IPS DF 4.7 (cell line): ENCODE data around the gene PTPRQ.
"Not testable (repeated sequence)": the region's sequence is repeated elsewhere in the genome, so short reads cannot be mapped to it uniquely, and the experiment has no call there.

Experiments used
- DNase-seq: peaks from one replicate; pipeline ENCODE4 v3.0.0-alpha.2; 2013; ENCODE audit warnings: low spot score; ENCODE audit errors: extremely low read depth

PTPRQ gene

DNA sequence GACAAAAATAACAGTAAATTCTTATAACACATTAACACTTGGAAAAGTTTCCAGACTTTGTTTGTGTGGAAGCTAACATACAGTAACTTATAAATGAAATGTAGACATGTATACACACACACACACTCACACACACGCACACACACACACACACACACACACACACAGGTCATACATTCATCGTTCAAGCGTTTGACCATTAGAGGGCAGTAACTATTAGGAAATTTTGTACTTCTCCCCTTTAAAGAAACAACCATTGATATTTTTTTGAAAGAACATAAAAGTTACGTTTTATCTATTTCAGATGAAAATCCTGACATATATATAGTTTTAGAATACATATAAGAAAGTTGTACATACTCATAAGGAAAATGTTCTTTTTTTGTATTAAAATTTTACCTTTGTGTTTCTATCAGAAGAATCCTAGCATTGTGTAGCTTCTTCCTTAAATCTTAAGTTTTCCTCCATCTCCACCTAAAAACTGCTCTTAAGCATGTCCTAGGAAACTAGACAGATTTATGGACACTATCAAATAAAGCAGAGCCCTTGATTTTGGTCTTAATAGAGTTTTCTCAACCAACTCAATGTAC, 29.0 kb downstream of the PTPRQ start:
- no peak for DNase-seq

DNA sequence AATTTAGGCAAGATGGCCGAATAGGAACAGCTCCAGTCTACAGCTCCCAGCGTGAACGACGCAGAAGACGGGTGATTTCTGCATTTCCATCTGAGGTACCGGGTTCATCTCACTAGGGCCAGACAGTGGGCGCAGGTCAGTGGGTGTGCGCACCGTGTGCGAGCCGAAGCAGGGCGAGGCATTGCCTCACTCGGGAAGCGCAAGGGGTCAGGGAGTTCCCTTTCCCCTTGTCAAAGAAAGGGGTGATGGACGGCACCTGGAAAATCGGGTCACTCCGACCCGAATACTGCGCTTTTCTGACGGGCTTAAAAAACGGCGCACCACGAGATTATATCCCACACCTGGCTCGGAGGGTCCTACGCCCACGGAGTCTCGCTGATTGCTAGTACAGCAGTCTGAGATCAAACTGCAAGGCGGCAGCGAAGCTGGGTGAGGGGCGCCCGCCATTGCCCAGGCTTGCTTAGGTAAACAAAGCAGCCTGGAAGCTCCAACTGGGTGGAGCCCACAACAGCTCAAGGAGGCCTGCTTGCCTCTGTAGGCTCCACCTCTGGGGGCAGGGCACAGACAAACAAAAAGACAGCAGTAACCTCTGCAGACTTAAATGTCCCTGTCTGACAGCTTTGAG, 33.6 kb downstream of the PTPRQ start:
- not testable (repeated sequence) for DNase-seq

- DNase-seq = no peak
These were observed 40.7 kb downstream of the PTPRQ start for GRCh38 chr12:80484746-80485145.

- DNase-seq = no peak
These were observed 41.4 kb downstream of the PTPRQ start for GRCh38 chr12:80485222-80485987.

DNA sequence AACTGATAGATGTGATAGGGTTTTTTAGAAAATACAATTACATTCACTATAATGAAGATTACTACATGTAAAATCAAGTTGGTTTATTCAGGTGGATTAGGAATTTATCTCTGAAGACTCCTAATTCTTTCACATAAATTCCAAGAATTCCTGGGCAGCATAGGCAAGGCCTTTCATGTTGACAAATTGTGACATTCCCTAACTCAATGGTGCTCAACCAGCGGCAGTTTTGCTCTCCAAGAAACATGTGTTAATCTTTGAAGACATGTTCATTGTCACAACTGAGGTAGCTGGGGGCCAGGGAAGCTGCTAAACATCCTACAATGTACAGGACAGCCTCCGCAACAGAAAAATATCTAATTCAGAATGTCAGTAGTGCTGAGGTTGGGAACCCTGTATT, 46.3 kb downstream of the PTPRQ start:
- no peak for DNase-seq

DNA sequence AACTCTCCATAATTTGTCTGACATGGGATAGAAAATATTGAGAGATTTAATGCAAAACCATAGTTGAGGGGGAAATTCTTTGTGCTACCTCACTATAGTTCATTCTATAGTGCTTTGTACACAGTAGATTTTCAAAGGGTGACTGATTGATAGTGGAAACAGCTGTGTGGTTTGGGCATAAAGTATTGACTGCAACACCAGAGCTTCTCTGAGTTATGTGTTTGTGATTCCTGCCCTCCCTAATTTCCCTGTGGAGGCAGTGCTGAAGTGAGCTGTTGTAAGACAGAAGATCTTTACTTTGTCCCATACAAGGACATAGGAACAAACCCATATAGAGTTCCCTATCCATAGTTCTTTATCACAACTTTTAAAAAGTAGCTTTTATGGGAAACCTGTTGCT, 47.1 kb downstream of the PTPRQ start:
- no peak for DNase-seq

GRCh38 chr12:80493466-80493865, 49.4 kb downstream of the PTPRQ start:
- no peak for DNase-seq

DNA sequence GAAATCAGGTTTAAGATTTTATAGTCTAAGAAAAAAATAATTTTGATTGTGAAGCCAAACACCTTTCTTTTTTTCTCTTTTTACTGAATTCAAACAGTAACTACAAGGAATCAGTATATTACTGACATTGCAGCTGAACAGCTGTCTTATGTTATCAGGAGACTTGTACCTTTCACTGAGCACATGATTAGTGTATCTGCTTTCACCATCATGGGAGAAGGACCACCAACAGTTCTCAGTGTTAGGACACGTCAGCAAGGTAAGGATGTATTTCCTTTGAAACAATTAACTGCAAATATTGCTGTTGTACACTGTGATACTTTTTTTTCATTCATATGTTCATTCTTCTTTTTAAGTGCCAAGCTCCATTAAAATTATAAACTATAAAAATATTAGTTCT, 50.8 kb downstream of the PTPRQ start:
- no peak for DNase-seq

- no peak for DNase-seq
These were observed 54.2 kb downstream of the PTPRQ start for GRCh38 chr12:80498059-80498728.

GRCh38 chr12:80504389-80505163, 60.5 kb downstream of the PTPRQ start:
- no peak for DNase-seq

GRCh38 chr12:80509781-80510556, 65.9 kb downstream of the PTPRQ start:
- no peak for DNase-seq

- DNase-seq = no peak
These were observed 68.7 kb downstream of the PTPRQ start for GRCh38 chr12:80512781-80513180.

DNA sequence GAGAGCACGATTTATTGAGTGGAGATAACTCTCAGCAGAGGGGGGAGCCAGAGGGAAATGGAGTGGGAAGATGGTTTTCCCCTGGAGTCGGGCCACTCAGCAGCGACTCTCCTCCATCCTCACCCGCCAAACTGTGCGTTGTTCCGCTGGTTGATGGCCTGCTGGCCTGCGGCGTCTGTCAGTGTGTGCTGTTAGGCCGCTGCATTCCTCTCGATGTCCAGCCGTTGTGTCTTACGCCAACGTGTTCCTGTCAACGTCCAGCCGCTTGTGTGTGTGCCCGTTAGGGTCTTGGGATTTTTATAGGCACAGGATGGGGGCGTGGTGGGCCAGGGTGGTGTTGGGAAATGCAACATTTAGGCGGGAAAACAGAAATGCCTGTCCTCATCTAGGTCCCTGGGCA, 69.2 kb downstream of the PTPRQ start:
- no peak for DNase-seq

GRCh38 chr12:80517655-80518054, 73.6 kb downstream of the PTPRQ start:
- no peak for DNase-seq

DNA sequence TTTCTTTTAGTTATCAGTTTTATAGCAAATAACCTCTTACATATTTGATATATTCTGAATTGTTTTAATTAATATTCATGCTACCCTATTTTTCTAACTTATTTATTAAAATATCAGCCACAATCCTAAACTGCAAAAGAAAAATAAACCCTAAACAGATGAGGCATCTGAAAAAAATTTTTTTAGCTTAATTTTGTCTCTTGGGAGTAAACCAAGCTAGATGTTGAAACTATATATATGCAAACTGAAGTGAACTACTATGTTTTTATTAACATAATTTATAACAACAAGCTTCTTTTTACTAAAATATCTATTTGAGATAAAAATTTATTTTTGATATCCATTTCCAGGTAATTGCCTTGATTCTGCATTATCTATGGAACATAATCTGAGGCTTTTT, 87.6 kb downstream of the PTPRQ start:
- no peak for DNase-seq

DNA sequence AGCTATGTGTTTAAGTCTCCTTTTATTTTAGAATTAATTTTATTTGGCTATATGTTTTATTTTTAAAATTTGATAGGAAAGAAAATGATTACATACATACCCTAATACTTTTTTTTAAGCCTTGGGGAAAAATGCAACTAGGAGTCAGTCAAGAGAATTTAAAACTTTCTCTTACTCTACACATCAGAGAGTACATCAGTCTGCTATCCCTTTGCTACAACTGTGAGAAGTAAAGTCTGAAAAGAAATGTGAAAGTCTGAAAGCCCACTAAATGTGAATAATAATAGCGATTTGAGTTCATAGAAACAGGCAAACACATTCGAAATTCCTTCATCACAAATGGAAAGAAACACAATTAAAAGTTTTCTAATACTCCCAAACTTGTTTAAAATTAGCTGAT, 95.0 kb downstream of the PTPRQ start:
- DNase-seq = no peak

- DNase-seq = no peak
These were observed 105.3 kb downstream of the PTPRQ start for GRCh38 chr12:80549298-80549697.

- no peak for DNase-seq
These were observed 107.9 kb downstream of the PTPRQ start for GRCh38 chr12:80551897-80552296.

DNA sequence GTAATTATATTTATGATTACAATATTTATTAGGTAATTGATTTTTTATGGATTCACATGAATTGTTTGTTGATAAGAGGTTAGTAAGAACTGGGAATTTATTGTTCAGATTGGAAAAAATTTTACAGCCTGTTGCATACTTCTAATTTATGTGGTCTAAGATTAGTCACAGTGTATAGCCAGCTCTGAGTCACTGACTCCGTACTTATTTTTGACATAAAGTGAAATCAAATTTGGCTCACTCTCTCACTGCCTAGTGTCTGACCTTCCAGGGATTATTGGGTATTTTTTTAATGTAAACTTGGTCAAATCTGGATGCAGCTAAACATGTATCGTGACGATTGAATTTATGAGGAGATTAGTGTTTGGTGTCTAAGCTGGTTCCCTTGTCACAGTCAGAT, 109.3 kb downstream of the PTPRQ start:
- no peak for DNase-seq

DNA sequence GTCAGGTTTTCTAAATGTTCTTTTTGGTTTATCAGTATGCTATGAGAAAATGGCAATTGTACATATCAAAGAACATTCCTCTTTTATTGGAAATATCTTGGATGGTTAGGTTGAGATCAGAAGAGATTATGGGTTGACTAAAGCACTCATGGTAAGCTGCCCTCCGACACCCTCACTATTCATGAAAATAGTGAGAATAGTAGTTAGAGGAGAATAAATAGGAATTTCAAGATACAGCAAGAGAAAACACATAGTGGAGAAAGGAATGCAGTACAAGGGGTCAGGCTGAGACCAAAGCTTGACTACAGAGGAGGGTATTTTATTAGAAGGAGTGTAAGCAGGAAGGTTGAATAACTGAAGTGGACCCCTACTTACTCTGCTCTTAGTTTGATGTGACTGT, 112.5 kb downstream of the PTPRQ start:
- no peak for DNase-seq

DNA sequence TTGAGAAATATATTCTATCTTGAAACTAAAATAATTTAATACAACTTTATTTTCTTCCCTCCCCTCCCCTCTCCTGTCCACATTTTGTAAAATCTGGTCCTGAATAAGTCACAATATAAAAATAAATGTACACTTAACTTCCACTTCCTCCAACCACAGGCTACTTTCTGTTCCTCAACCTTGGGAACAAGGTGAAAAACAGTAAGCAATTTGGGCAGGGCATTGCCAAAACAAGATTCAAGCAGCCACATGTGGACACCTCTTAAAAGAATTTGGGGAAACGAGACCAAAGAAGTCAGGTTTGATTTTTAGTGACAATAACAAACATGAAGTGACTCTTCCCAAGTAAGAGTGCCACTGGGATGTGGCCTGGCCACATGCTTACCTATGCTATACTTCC, 115.7 kb downstream of the PTPRQ start:
- DNase-seq = no peak
